ENCODE results near the gene NDFIP1. TPM values are rescaled to one million over a fixed set of nuclear protein-coding genes. Genes with fewer than 3 reads are reported as not detected.

Gene NDFIP1
- total RNA-seq, 6 experiments from 2014 or later: 57.7 to 69.9 (median 63.0) TPM

DNA sequence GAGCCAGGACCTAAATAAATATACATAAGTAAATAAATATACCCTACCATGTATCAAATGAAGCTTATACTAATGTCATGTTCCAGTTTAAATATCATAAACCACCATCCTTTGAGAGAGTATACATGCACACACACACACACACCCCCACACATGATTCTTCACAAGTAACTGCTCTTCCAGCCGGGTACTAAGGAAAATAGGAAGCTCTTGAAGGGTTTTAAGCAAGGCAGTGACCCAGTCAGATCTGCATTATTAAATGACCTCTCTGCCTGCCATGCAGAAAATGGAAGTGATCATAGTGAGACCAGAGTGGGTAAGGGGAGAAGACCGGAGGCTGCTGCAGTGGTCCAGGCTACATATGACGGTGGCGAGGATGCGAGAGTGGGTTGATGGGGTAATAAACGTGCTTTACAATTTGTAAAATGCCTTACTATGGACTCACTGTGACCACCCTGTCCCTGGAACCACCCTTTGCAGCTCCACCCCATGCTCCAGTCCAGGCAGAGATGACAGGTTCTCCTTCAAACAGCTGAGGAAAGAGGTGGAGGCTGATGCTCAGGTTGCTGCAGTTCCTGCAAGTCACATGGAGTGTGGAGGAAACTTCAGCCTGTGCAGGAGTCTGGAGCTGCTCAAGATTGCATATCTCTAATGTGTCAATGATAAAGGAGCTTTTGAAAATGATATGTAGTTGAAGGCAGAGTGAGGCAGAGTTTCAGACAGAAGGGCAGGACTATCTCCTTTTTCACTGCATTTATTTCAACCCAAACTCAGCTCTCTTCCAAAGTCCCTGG is 38.8 kb upstream of the NDFIP1 start:
- Mint-ChIP-seq H3K4me1 (ENCODE audit: low read depth) (no peaks in the 10 kb centered on the region), H3K4me3 (no peak overlapping the region), H3K27ac (no peak overlapping the region), H3K9me3 (no peaks in the 10 kb centered on the region), H3K36me3 (ENCODE audit: low read depth) (no peaks in the 10 kb centered on the region), H3K27me3 (ENCODE audit: insufficient read depth) (peaks cover 25% of the 10 kb centered on the region)
- TF ChIP-seq, protein P1, sequence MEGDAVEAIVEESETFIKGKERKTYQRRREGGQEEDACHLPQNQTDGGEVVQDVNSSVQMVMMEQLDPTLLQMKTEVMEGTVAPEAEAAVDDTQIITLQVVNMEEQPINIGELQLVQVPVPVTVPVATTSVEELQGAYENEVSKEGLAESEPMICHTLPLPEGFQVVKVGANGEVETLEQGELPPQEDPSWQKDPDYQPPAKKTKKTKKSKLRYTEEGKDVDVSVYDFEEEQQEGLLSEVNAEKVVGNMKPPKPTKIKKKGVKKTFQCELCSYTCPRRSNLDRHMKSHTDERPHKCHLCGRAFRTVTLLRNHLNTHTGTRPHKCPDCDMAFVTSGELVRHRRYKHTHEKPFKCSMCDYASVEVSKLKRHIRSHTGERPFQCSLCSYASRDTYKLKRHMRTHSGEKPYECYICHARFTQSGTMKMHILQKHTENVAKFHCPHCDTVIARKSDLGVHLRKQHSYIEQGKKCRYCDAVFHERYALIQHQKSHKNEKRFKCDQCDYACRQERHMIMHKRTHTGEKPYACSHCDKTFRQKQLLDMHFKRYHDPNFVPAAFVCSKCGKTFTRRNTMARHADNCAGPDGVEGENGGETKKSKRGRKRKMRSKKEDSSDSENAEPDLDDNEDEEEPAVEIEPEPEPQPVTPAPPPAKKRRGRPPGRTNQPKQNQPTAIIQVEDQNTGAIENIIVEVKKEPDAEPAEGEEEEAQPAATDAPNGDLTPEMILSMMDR (IDR thresholded peaks at IDR 0.05): no peak
- no peak for DNase-seq

DNA sequence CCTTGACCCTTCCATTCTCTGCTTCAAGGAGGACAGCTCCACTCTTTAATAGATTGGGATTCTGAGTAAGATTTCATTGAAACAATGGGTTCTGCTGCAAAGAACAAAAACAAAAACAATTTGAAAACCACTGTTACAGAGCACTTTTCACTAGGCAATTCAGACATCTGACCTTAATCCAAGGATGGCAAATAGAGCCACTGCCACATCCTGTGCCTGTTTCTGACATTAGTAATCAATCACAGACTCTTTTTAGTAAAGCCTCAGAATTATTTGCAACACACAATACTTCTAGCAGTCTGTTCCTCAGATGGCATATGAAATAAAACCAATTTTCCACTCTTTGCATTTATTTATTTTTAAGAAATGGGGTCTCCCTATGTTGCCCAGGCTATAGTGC is 37.8 kb upstream of the NDFIP1 start:
- H3K4me3 Mint-ChIP-seq: no peak overlapping the region
- peaks cover 19% of the 10 kb centered on the region for H3K27me3 Mint-ChIP-seq (ENCODE audit: insufficient read depth)
- no peaks in the 10 kb centered on the region for H3K4me1 Mint-ChIP-seq (ENCODE audit: low read depth)
- no peaks in the 10 kb centered on the region for H3K36me3 Mint-ChIP-seq (ENCODE audit: low read depth)
- DNase-seq: no peak
- no peaks in the 10 kb centered on the region for H3K9me3 Mint-ChIP-seq
- no peak overlapping the region for H3K27ac Mint-ChIP-seq
- TF ChIP-seq, protein P1 (IDR thresholded peaks at IDR 0.05): no peak

DNA sequence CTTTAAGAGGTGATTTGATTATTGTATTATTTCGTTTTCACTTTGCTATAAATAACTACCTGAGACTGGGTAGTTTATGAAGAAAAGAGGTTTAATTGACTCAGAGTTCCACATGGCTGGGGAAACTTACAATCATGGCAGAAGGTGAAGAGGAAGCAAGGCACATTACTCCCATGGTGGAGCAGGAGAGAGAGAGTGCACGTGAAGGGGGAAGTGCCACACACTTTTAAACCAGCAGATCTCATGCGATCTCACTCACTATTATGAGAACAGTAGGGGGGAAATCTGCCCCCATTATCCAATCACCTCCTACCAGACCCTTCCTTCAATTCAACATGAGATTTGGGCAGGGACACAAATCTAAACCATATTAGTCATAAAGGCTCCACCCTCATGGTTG is 36.1 kb upstream of the NDFIP1 start:
- no peak for DNase-seq
- peaks cover 15% of the 10 kb centered on the region for H3K27me3 Mint-ChIP-seq (ENCODE audit: insufficient read depth)
- H3K36me3 Mint-ChIP-seq (ENCODE audit: low read depth): no peaks in the 10 kb centered on the region
- no peaks in the 10 kb centered on the region for H3K9me3 Mint-ChIP-seq
- no peak overlapping the region for H3K27ac Mint-ChIP-seq
- TF ChIP-seq, protein P1 (IDR thresholded peaks at IDR 0.05): no peak
- H3K4me1 Mint-ChIP-seq (ENCODE audit: low read depth): no peaks in the 10 kb centered on the region
- no peak overlapping the region for H3K4me3 Mint-ChIP-seq

DNA sequence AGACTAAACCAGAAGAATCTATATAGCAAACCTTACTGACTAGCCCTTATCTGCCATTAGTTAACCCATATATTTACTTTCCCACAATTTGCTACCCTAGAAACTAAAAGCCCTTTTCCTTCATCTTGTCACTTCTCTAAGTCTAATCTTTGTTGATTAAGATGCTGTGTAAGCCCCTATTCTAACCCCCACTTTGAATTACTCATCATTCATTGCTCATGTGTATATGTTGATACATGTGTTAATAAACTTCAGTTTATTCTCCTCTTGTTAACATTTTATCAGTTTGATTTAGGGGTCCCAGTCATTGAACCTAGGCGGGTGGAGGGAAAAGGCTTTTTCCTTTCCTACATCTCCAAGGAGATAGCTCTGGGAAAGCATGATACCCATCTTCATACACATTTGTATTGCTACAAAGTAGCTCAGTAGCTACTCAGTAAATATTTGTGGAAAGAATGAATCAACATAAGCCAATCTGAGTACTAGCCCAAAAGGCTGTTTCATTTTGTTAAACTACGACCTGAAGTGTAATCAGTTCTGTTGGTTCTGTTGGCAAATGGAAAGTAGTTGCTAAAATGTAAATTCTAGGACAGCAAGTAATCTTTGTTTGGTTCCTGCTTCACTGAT is 35.1 kb upstream of the NDFIP1 start:
- TF ChIP-seq, protein P1 (IDR thresholded peaks at IDR 0.05): no peak
- Mint-ChIP-seq H3K4me3 (no peak overlapping the region), H3K27me3 (ENCODE audit: insufficient read depth) (peaks cover 15% of the 10 kb centered on the region), H3K4me1 (ENCODE audit: low read depth) (no peaks in the 10 kb centered on the region), H3K27ac (no peak overlapping the region), H3K9me3 (no peaks in the 10 kb centered on the region), H3K36me3 (ENCODE audit: low read depth) (no peaks in the 10 kb centered on the region)
- no peak for DNase-seq

DNA sequence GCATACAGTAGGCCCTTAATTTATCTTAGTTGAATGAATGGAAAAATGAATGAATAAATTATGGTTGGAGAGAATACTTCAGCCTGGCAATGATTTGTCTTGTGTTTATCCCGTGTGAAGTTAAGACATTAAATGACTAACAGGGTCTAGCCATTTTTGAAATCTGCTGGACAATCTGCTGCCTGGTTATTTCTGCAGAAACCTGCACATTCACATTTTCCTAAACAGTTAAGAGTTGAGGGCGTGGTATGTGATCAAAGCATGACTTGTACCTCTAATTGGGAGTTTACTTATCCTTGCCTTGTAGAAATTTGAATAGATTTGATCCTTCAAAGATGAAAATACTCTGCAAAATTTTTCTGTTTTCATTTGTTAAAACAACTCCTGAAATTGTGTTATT is 34.6 kb upstream of the NDFIP1 start:
- no peak overlapping the region for H3K27ac Mint-ChIP-seq

More for the DNA sequence above, 34.6 kb upstream of the NDFIP1 start:
- Mint-ChIP-seq H3K9me3 (no peaks in the 10 kb centered on the region), H3K36me3 (ENCODE audit: low read depth) (no peaks in the 10 kb centered on the region), H3K27me3 (ENCODE audit: insufficient read depth) (peaks cover 15% of the 10 kb centered on the region), H3K4me1 (ENCODE audit: low read depth) (no peaks in the 10 kb centered on the region), H3K4me3 (no peak overlapping the region)
- no peak for DNase-seq
- TF ChIP-seq, protein P1 (IDR thresholded peaks at IDR 0.05): no peak
